Sigmoid colon (tissue), 4 donors: Measurements from ENCODE around the gene DUSP28.

Experiments used
- POLR2A ChIP-seq, 2 donors: fragments of 450-650 bp; IDR thresholded peaks; one replicate each; pipeline ENCODE4 v1.6.1; 2016; ENCODE audit warnings: antibody characterized with exemption in 2 of 2, mild to moderate bottlenecking in 2 of 2, moderate library complexity in 2 of 2
- POLR2AphosphoS5 ChIP-seq, 4 donors: sonication (generic); formaldehyde crosslinking; IDR thresholded peaks; one replicate each; pipeline ENCODE4 v1.6.1; 2017; ENCODE audit warnings: antibody characterized with exemption in 4 of 4
- TF ChIP-seq, protein P1 (sequence below), 4 experiments: fragments of 450-650 bp in 3 of 4; fragments of 200-600 bp in 1 of 4; IDR thresholded peaks; one replicate each; pipeline ENCODE4 v1.5.1; 2016 to 2019; ENCODE audit warnings: antibody characterized with exemption in 4 of 4, mild to moderate bottlenecking in 3 of 4, moderate library complexity in 2 of 4

DNA sequence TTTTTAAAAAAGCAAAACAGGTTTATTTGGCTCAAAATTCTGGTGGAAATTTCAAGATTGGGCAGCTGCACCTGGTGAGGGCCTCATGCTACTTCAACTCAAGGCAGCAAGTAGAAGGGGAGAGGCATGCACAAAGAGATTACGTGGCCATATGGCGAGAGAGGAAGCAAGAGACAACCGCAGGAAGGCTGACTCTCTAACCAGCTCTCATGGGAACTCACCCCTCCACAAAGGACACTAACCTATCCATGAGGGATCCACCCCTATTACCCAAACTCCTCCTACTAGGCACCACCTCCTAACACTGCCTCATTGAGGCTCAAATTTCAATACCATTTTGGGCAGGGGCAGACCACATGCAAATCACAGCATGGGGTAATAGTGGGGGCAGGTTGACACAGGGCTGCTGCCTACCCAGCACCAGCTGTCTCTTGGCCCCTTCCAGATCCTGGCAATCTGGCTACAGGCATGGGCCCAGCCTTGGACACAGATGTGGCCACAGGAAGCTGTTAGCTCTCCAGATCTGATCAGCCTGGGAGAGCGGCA, 24.4 kb downstream of the DUSP28 start:
- TF ChIP-seq POLR2A (IDR thresholded peaks at IDR 0.05) (no peak), POLR2AphosphoS5 (IDR thresholded peaks at IDR 0.05) (no peak)
- TF ChIP-seq, protein P1, sequence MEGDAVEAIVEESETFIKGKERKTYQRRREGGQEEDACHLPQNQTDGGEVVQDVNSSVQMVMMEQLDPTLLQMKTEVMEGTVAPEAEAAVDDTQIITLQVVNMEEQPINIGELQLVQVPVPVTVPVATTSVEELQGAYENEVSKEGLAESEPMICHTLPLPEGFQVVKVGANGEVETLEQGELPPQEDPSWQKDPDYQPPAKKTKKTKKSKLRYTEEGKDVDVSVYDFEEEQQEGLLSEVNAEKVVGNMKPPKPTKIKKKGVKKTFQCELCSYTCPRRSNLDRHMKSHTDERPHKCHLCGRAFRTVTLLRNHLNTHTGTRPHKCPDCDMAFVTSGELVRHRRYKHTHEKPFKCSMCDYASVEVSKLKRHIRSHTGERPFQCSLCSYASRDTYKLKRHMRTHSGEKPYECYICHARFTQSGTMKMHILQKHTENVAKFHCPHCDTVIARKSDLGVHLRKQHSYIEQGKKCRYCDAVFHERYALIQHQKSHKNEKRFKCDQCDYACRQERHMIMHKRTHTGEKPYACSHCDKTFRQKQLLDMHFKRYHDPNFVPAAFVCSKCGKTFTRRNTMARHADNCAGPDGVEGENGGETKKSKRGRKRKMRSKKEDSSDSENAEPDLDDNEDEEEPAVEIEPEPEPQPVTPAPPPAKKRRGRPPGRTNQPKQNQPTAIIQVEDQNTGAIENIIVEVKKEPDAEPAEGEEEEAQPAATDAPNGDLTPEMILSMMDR (IDR thresholded peaks at IDR 0.05) = no peak
